ENCODE data around the gene NFIA. TPM values are rescaled to one million over a fixed set of nuclear protein-coding genes. Genes with fewer than 3 reads are reported as not detected.
"Not testable (repeated sequence)": the region's sequence is repeated elsewhere in the genome, so short reads cannot be mapped to it uniquely, and the experiment has no call there.

Gene NFIA
- total and polyA plus RNA-seq, 7 donors: 4.0 to 42.7 (median 30.6) TPM

DNA sequence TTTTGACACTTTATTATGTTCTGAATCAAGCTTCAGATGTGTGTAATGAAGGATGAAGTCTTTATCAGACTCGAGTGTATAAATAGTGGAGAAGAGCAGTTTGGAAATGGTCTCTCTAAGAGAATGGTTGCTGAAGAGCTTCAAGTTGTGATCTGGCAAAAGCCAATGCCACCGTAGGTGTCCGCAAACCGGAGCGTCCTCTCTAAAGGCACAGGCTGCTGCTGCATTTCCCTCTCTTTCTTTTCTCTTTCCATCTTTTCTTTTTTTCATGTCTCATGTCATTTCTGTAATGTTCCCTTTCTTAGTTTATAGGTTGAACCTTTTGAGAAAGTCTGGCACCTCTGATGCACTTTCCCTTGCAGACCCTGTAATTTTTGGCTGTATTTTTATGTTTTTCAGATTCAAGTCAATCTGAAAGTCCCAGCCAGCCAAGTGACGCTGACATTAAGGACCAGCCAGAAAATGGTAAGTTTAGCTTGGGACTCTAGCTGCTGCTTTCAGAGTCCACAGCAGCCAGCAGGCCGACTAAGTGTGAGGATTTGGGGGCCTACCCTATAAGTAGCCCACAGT, 194.8 kb downstream of the NFIA start:
- H3K4me1 ChIP-seq: peaks cover 44% of the 10 kb centered on the region
- H3K4me3 ChIP-seq: peak overlapping the region; percentile 38
- 28 to 62% (median 38%) methylated on average over 7 of the region's 7 CpGs for WGBS, 3 donors
- intact Hi-C loops (cut with DNase I): no loop called here
- no peaks in the 10 kb centered on the region for H3K9me3 ChIP-seq
- H3K36me3 ChIP-seq (ENCODE audit: insufficient read depth in 1 of 2, low read depth in 1 of 2): no peaks in the 10 kb centered on the region
- TF ChIP-seq, protein P1, sequence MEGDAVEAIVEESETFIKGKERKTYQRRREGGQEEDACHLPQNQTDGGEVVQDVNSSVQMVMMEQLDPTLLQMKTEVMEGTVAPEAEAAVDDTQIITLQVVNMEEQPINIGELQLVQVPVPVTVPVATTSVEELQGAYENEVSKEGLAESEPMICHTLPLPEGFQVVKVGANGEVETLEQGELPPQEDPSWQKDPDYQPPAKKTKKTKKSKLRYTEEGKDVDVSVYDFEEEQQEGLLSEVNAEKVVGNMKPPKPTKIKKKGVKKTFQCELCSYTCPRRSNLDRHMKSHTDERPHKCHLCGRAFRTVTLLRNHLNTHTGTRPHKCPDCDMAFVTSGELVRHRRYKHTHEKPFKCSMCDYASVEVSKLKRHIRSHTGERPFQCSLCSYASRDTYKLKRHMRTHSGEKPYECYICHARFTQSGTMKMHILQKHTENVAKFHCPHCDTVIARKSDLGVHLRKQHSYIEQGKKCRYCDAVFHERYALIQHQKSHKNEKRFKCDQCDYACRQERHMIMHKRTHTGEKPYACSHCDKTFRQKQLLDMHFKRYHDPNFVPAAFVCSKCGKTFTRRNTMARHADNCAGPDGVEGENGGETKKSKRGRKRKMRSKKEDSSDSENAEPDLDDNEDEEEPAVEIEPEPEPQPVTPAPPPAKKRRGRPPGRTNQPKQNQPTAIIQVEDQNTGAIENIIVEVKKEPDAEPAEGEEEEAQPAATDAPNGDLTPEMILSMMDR (IDR thresholded peaks at IDR 0.05): no peak
- peak; percentile 48 to 67 (median 56) for ATAC-seq
- no peaks in the 10 kb centered on the region for H3K27me3 ChIP-seq (ENCODE audit: insufficient read depth in 3 of 3, low read length in 2 of 3)
- H3K27ac ChIP-seq: peak overlapping the region; percentile 58
- DNase-seq: no peak

DNA sequence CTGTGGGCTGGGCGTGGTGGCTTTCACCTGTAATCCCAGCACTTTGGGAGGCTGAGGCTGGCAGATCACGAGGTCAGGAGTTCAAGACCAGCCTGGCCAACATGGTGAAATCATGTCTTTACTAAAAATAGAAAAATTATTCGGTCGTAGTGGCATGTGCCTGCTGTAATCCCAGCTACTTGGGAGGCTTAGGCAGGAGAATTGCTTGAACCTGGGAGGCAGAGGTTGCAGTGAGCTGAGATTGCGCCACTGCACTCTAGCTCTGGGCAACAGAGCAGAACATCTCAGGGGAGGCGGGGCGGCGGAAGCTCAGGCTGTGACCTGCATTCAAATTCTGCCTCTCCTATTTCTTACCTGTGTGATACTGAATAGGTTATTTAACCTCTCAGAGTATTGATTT, 196.1 kb downstream of the NFIA start:
- peak; percentile 53 to 69 for DNase-seq
- H3K9me3 ChIP-seq; H3K27me3 ChIP-seq (ENCODE audit: insufficient read depth in 3 of 3, low read length in 2 of 3); H3K36me3 ChIP-seq (ENCODE audit: insufficient read depth in 1 of 2, low read depth in 1 of 2); H3K4me3 ChIP-seq; intact Hi-C loops (cut with DNase I): not testable (repeated sequence)
- WGBS, 3 donors: 63 to 73% (median 67%) methylated on average over 8 of the region's 8 CpGs
- H3K27ac ChIP-seq: peak overlapping the region; percentile 58
- peaks cover 42% of the 10 kb centered on the region for H3K4me1 ChIP-seq
- ATAC-seq: peak; percentile 44 to 79 (median 61)

DNA sequence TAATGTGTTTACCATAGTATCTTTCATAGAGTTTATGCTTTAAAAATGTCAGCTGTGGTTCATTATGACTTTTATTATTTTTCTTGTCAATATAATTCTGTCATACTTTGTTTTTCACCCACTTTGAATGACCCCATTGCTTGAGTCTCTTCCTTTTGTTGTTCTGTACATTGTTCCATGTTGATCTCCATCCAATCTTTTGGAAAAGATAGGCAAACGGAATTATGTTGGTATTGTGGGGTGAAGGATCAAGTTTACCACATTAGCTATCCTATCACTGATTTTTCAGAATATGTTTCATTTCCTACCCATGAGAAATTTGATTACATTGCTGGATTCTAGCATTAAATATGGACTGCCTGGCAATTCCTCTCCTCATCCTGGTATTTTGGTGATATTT, 196.6 kb downstream of the NFIA start:
- no peak for DNase-seq
- no peaks in the 10 kb centered on the region for H3K27me3 ChIP-seq (ENCODE audit: insufficient read depth in 3 of 3, low read length in 2 of 3)
- intact Hi-C loops (cut with DNase I): no loop called here
- no peak overlapping the region for H3K4me3 ChIP-seq
- peak overlapping the region; percentile 58 for H3K27ac ChIP-seq
- no peaks in the 10 kb centered on the region for H3K36me3 ChIP-seq (ENCODE audit: insufficient read depth in 1 of 2, low read depth in 1 of 2)
- H3K9me3 ChIP-seq: no peaks in the 10 kb centered on the region
- WGBS, 3 donors: 57 to 82% (median 74%) methylated on average over 1 of the region's 1 CpG
- no peak for ATAC-seq
- TF ChIP-seq, protein P1 (IDR thresholded peaks at IDR 0.05): no peak
- peaks cover 40% of the 10 kb centered on the region for H3K4me1 ChIP-seq

DNA sequence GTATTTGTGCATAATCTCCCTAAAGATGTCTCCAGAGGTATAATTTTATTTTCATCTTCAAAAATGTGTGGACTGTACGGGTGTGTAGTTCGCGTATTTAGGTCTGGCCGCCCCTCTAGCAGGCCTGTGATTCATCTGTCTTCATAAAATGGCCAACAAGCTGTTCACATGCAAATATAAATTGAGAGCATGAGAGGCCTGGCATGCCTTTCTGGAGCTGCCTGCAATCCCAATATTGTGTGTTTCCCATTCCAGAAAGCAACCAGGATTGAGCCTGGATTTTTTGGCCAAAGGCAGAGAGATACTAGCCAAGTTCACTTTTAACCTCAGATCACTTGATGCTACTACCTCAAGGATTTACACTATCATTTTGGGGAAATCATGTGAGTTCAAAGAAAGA, 197.2 kb downstream of the NFIA start:
- no peak overlapping the region for H3K4me3 ChIP-seq
- TF ChIP-seq, protein P1 (IDR thresholded peaks at IDR 0.05): no peak
- H3K27me3 ChIP-seq (ENCODE audit: insufficient read depth in 3 of 3, low read length in 2 of 3): no peaks in the 10 kb centered on the region
- DNase-seq (no peak), ATAC-seq (no peak)
- peak overlapping the region; percentile 25 for H3K27ac ChIP-seq
- intact Hi-C loops (cut with DNase I): no loop called here
- H3K4me1 ChIP-seq: peaks cover 41% of the 10 kb centered on the region
- H3K36me3 ChIP-seq (ENCODE audit: insufficient read depth in 1 of 2, low read depth in 1 of 2): no peaks in the 10 kb centered on the region
- no peaks in the 10 kb centered on the region for H3K9me3 ChIP-seq
- WGBS, 3 donors: 54 to 62% (median 55%) methylated on average over 4 of the region's 4 CpGs

DNA sequence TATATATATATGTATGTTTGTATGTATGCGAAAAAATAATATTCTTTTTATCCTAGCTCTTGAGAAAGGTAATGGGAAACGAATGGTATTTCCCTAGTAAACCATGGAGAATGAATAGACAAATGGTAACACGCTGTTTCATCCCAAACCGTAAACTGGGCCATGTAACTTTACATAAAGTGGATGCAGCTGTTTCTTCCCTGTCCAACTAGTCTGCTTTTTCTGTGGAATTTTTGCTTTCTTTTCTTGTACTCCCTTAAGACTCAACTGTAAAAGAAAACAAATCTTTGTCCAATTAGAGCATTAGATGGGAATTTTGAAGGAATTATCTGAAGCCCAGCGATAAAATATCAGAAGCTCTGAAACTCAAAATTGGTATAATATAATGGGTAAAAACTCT, 198.1 kb downstream of the NFIA start:
- H3K27ac ChIP-seq: no peak overlapping the region
- no peaks in the 10 kb centered on the region for H3K36me3 ChIP-seq (ENCODE audit: insufficient read depth in 1 of 2, low read depth in 1 of 2)
- H3K27me3 ChIP-seq (ENCODE audit: insufficient read depth in 3 of 3, low read length in 2 of 3): no peaks in the 10 kb centered on the region
- 69 to 72% (median 72%) methylated on average over 5 of the region's 5 CpGs for WGBS, 3 donors
- DNase-seq (no peak), ATAC-seq (no peak)
- intact Hi-C loops (cut with DNase I): no loop called here
- peaks cover 44% of the 10 kb centered on the region for H3K4me1 ChIP-seq
- no peaks in the 10 kb centered on the region for H3K9me3 ChIP-seq
- no peak overlapping the region for H3K4me3 ChIP-seq
- TF ChIP-seq, protein P1 (IDR thresholded peaks at IDR 0.05): no peak

All from psoas muscle (tissue), 8 donors.